ENCODE measurements around the gene TFDP2. TPM values are rescaled to one million over a fixed set of nuclear protein-coding genes. Genes with fewer than 3 reads are reported as not detected.
"Not testable (repeated sequence)": the region's sequence is repeated elsewhere in the genome, so short reads cannot be mapped to it uniquely, and the experiment has no call there.

The TFDP2 gene
- total RNA-seq, 1 donor from 2014 or later, result 42.6 TPM

- DNase-seq (ENCODE audit: low spot score), result no peak
Measured at GRCh38 chr3:142077155-142077858, 72.0 kb downstream of the TFDP2 start.

GRCh38 chr3:142075656-142076055 lies 73.7 kb downstream of the TFDP2 start:
- DNase-seq (ENCODE audit: low spot score), result not testable (repeated sequence)

- no peak for DNase-seq (ENCODE audit: low spot score)
Measured at GRCh38 chr3:142072816-142073215, 76.5 kb downstream of the TFDP2 start.

GRCh38 chr3:142065932-142066331 lies 83.4 kb downstream of the TFDP2 start:
- no peak for DNase-seq (ENCODE audit: low spot score)

GRCh38 chr3:142065344-142065743 lies 84.0 kb downstream of the TFDP2 start:
- no peak for DNase-seq (ENCODE audit: low spot score)

- DNase-seq (ENCODE audit: low spot score), result no peak
Measured at GRCh38 chr3:142064454-142064853, 84.9 kb downstream of the TFDP2 start.

DNA sequence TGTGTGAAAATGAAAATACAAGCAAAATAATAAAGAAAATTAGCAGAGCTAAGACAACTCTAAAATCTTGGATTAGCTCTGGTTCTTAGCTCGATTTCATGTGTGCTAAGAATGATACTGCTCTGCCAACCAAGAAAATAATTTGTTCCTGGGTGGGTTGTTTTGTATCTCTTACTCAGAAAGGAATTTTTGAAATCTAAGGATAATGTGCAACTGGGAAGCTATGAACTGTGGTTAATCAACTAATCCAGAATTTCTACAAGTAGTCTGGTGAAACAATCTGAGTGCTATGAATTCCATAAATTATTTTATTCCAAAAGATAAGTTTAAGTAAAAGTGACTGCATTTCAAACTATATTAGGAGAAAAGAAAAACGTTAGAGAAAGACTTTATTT lies 92.0 kb downstream of the TFDP2 start:
- DNase-seq (ENCODE audit: low spot score), result no peak

DNA sequence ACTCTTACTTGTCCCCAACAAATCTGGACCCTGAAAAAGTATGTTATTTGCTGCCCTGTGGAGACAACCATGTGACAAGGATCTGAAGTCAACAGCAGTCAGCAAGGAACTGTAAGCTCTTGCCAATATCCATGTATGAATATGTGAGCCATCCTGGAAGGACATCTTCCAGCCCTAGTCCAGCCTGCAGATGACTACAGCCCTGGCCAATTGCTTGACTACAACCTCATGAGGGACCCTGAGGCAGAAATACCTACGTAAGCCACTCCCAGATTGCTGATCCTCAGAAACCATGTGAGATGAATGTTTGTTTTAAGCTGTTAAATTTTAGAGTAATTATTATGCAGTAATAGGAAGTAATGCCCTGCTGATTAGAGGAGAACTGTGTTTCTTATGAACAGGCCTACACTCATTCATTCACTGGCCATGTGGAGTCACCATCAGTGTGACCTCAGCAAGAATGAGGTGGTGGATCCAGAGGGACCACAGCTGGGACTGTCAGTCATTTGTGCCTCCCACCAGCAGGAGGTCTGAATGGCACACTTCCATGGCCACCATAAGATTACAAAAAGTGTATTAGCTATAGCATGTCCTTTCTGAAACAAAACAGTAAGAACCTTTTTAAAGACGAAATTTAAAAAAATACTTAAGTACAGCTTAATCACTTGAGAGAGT lies 92.6 kb downstream of the TFDP2 start:
- DNase-seq (ENCODE audit: low spot score), result no peak

DNA sequence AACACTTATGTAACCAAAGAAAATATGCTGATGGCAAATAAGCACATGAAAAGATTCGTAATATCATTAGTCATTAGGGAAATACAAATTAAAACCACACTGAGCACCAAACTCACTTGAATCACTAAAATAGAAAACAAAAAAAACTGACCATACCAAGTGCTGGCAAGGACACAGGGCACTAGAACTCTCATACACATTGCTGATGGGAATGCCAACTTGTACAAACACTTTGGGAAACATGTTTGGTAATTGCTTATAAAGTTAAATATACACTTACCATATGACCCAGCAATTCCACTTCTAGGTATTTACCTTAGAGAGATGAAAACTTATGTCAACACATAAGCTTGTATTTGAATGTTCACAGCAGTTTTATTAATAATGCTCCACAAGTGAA lies 95.5 kb downstream of the TFDP2 start:
- no peak for DNase-seq (ENCODE audit: low spot score)

GRCh38 chr3:142053244-142053643 lies 96.1 kb downstream of the TFDP2 start:
- DNase-seq (ENCODE audit: low spot score), result no peak

- no peak for DNase-seq (ENCODE audit: low spot score)
Measured at GRCh38 chr3:142051351-142051750, 98.0 kb downstream of the TFDP2 start.

GRCh38 chr3:142047021-142047369 lies 102.3 kb downstream of the TFDP2 start:
- DNase-seq (ENCODE audit: low spot score), result no peak

- no peak for DNase-seq (ENCODE audit: low spot score)
Measured at GRCh38 chr3:142046320-142047020, 102.9 kb downstream of the TFDP2 start.

DNA sequence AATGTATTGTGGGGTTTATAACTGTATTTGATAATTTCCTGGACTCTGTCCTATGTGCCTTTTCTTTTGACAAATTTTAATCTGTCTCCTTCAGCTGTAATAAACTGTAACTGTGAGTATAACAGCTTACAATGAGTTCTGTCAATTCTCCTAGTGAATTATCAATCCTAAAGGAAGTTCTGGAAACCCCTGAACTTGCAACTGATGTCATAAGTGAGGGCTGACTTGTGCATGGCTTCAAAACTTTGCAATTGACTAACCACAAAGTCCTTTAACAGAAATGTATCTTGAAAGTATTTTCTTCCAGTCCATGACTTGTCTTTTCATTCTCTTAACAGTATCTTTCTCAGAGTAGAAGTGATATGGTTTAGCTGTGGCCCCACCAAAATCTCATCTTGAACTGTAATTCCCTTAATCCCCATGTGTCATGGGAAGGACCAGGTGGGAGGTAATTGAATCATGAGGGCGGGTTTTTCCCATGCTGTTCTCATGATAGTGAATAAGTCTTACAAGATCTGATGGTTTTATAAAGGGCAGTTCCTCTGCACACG lies 108.3 kb downstream of the TFDP2 start:
- DNase-seq (ENCODE audit: low spot score), result no peak

- DNase-seq (ENCODE audit: low spot score), result no peak
Measured at GRCh38 chr3:142035308-142035922, 113.9 kb downstream of the TFDP2 start.

GRCh38 chr3:142033292-142033691 lies 116.1 kb downstream of the TFDP2 start:
- DNase-seq (ENCODE audit: low spot score), result no peak

- no peak for DNase-seq (ENCODE audit: low spot score)
Measured at GRCh38 chr3:142031575-142031974, 117.8 kb downstream of the TFDP2 start.

DNA sequence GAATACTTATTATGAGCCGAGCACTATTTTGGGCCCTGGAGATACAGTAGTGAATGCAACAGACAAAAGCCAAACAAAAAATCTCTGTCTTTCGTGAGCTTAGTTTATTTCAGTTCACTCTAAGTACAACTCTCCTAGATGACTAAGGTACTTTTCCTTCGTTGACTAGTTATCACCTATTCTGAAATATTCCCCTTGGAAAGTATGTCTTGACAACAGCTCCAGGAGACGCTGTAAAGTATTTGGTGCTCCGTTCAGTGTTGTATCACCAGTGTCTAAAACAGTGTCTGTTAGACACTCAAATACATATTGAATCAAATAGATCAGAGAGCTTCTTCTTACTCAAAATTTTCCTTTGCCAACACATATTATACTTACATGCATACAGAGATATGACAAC lies 119.6 kb downstream of the TFDP2 start:
- no peak for DNase-seq (ENCODE audit: low spot score)

DNA sequence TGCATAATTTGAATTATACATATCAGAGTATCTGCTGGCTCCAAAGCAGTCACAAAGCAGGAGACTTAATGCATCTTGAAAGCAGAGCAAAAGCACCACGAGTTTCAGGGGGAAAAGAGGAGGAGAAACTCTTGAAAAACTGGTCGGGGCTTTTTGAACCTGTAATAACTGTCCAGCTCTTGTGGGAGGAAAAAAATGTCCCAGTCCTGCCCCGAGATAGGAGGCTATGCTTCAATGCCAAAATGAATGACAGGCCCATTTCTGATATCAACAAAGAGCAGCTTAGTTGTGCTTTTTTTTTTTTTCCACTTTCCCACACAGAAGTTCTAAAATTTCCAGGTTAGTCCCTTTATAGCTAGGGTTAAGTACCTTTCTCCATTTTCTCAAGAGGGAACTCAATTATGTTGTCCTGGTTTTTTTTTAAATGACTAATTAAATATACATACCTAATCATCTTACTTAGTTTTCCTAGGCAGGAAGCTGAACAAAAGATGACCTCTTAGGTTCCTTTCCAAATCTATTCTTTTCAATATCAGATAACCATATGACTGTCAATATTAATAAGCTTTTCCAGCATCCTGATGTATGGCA lies 120.2 kb downstream of the TFDP2 start:
- DNase-seq (ENCODE audit: low spot score), result no peak

DNA sequence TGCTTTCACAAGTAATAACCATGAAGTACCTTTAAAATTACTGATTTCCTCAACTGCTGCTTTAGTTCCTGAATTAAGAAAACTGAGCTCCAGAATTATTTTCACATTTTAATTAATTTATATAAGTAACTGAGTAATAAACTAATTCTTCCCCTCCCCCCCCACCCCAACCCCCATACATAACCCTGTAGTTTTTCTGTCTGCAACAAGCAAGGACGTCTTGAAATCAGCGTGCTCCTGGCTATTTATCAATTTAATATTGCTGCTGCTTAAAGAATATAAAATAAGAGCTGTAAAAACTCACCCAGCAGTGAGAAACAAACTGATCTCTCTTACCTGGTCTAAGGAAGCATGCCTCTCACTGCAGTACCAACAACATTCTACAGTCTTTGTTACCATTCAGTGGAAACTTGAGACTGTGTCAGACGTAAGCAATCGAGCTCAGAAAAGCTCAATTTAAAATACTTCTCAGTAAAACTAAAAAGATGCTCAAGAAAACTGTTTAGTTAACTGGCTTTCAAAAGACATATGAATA lies 121.0 kb downstream of the TFDP2 start:
- no peak for DNase-seq (ENCODE audit: low spot score)

DNA sequence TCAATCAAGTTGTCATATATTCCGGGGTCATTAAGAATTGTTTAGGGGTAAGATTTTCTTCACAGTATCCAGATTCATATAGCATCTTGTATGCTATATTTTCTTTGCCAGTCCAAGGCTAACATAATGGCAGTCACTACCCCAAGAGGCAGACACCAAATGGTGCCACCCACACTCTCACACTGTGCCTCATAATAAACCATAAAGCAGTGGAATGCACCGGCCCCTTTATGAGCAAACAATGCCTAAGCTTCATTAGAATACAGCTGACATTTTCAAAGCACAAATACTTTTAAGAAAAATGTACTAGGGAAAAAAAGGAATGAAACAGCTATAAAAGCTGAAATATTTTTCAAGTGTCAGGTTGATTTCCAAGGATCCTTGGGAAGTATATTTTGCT lies 121.6 kb downstream of the TFDP2 start:
- DNase-seq (ENCODE audit: low spot score), result no peak

All from mesenteric fat pad (tissue), 1 donor.